ENCODE measurements around the gene SLC29A3. TPM values are rescaled to one million over a fixed set of nuclear protein-coding genes. Genes with fewer than 3 reads are reported as not detected.

SLC29A3 gene
- total RNA-seq, 2 donors from 2014 or later = 14.1 to 16.8 TPM

DNA sequence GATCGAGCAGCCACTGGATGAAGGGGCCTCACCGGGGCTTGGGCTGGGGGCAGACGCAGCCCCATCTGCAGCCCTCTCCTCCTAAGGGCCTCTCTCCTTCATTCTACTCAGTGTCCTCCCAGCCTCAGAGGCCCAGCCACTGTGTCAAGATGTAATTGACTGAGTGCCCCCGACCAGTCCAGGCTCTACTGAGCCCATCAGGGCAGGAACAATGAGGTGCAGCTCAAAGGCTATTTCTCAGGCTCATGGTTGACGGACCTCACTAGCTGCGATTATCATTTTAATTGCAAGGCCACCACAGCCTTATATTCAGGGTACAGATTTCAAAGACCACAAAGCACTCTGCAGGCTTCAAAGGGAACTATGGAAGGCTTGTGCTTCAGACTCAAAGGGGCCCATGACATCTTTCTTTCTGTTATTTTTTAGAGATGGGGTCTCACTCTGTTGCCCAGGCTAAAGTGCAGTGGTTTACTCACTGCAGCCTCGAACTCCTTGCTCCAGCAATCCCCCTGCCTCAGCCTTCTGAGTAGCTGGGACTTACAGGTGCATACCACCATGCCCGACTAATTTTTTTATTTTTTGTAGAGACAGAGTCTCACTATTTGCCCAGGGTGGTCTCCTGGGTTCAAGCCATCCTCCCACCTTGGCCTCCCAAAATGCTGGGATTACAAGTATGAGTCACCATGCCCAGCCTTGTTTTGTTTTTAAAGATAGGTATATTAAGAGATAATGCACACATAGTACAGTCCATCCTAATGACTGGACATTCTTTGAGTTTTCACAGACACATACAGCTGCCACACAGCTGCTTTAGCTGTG lies 23.7 kb downstream of the SLC29A3 start:
- TF ChIP-seq, protein P1, sequence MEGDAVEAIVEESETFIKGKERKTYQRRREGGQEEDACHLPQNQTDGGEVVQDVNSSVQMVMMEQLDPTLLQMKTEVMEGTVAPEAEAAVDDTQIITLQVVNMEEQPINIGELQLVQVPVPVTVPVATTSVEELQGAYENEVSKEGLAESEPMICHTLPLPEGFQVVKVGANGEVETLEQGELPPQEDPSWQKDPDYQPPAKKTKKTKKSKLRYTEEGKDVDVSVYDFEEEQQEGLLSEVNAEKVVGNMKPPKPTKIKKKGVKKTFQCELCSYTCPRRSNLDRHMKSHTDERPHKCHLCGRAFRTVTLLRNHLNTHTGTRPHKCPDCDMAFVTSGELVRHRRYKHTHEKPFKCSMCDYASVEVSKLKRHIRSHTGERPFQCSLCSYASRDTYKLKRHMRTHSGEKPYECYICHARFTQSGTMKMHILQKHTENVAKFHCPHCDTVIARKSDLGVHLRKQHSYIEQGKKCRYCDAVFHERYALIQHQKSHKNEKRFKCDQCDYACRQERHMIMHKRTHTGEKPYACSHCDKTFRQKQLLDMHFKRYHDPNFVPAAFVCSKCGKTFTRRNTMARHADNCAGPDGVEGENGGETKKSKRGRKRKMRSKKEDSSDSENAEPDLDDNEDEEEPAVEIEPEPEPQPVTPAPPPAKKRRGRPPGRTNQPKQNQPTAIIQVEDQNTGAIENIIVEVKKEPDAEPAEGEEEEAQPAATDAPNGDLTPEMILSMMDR (conservative IDR thresholded peaks at IDR 0.05) = no peak
- H3K36me3 Mint-ChIP-seq (ENCODE audit: low read depth) = peaks cover 10% of the 10 kb centered on the region
- H3K9me3 Mint-ChIP-seq = no peaks in the 10 kb centered on the region
- Histone ChIP-seq H3K27me3 (ENCODE audit: control insufficient read depth, insufficient read depth, low read length, poor library complexity, severe bottlenecking) (no peaks in the 10 kb centered on the region), H3K4me1 (ENCODE audit: control insufficient read depth, insufficient read depth, low read length) (no peaks in the 10 kb centered on the region), H3K4me3 (ENCODE audit: low read length) (no peak overlapping the region), H3K9me3 (ENCODE audit: control insufficient read depth, low read length) (no peaks in the 10 kb centered on the region), H3K9ac (ENCODE audit: extremely low read depth, low read length, poor library complexity, severe bottlenecking) (no peak overlapping the region), H3K27ac (ENCODE audit: low read depth, low read length) (peak overlapping the region; percentile 26), H3K36me3 (ENCODE audit: control insufficient read depth, insufficient read depth, low read length) (no peaks in the 10 kb centered on the region)
- H3K27ac Mint-ChIP-seq = no peak overlapping the region
- H3K4me3 Mint-ChIP-seq = no peak overlapping the region
- DNase-seq = no peak
- no peaks in the 10 kb centered on the region for H3K27me3 Mint-ChIP-seq (ENCODE audit: insufficient read depth)
- H3K4me1 Mint-ChIP-seq = peaks cover 25% of the 10 kb centered on the region
- 88 to 89% methylated on average over 5 to 8 of the region's 8 CpGs for WGBS, 2 experiments (ENCODE audit: insufficient coverage in 1 of 2, insufficient read length in 1 of 2)

DNA sequence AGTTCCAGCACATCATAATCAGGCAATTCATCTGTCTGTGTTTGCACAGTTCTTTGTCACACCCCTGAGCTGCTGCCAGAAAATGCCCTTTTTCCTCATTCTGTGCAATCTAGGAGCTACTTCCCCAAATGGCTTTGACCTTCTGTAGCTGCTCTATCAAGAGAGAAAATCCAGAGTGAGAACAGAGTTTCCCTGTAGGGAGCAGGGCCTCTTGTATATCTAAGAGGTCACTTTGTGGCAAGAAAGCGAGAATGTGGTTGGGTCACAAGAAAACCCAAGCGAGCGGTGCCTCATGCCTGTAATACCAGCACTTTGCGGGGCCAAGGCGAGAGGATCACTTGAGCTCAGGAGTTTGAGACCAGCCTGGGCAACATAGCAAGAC lies 24.3 kb downstream of the SLC29A3 start:
- Histone ChIP-seq H3K9ac (ENCODE audit: extremely low read depth, low read length, poor library complexity, severe bottlenecking) (no peak overlapping the region), H3K27ac (ENCODE audit: low read depth, low read length) (no peak overlapping the region), H3K9me3 (ENCODE audit: control insufficient read depth, low read length) (no peaks in the 10 kb centered on the region), H3K4me1 (ENCODE audit: control insufficient read depth, insufficient read depth, low read length) (no peaks in the 10 kb centered on the region), H3K27me3 (ENCODE audit: control insufficient read depth, insufficient read depth, low read length, poor library complexity, severe bottlenecking) (no peaks in the 10 kb centered on the region), H3K4me3 (ENCODE audit: low read length) (no peak overlapping the region), H3K36me3 (ENCODE audit: control insufficient read depth, insufficient read depth, low read length) (no peaks in the 10 kb centered on the region)
- Mint-ChIP-seq H3K4me3 (no peak overlapping the region), H3K9me3 (no peaks in the 10 kb centered on the region), H3K27me3 (ENCODE audit: insufficient read depth) (no peaks in the 10 kb centered on the region), H3K36me3 (ENCODE audit: low read depth) (peaks cover 12% of the 10 kb centered on the region), H3K27ac (no peak overlapping the region), H3K4me1 (peaks cover 29% of the 10 kb centered on the region)
- 94 to 98% methylated on average over 5 of the region's 5 CpGs for WGBS, 2 experiments (ENCODE audit: insufficient coverage in 1 of 2, insufficient read length in 1 of 2)
- TF ChIP-seq, protein P1 (conservative IDR thresholded peaks at IDR 0.05) = no peak
- DNase-seq = no peak

DNA sequence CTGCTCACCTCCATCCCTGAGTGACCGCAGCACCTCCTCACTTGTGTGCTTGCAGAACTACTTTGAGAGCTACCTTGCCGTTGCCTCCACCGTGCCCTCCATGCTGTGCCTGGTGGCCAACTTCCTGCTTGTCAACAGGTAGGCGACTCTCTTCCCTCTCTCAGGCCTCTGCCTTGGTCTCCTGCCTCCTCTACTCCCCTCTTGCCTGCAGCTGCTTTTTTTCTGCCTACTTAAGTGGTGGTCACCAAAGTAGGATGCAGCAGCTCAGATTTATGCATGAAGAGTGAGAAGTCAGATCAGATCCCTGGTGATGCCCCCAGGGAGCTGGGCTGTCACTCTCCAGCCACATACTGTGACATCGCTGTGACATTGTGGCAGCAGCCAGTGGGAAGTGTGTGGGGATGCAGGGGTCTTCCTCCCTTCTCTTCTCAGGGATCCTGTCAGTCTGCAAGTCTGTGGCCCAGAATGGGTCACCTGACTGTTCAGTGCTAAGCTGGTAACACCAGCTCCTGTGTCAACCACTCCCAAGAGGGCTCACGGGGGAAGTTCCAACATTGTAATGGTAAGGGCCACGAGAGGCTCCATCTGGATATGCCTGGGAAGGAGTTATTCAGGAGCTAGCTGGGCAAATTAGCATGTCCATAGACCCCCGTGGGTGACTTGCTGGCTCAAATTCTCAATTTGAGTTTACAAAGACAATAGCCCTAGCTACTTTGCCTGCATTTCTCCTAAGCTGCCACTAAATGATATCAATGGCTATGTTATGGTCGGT lies 25.3 kb downstream of the SLC29A3 start:
- DNase-seq = peak; percentile 84
- Histone ChIP-seq H3K27me3 (ENCODE audit: control insufficient read depth, insufficient read depth, low read length, poor library complexity, severe bottlenecking) (no peaks in the 10 kb centered on the region), H3K4me1 (ENCODE audit: control insufficient read depth, insufficient read depth, low read length) (no peaks in the 10 kb centered on the region), H3K27ac (ENCODE audit: low read depth, low read length) (peak overlapping the region; percentile 66), H3K36me3 (ENCODE audit: control insufficient read depth, insufficient read depth, low read length) (no peaks in the 10 kb centered on the region), H3K9ac (ENCODE audit: extremely low read depth, low read length, poor library complexity, severe bottlenecking) (no peak overlapping the region), H3K4me3 (ENCODE audit: low read length) (no peak overlapping the region), H3K9me3 (ENCODE audit: control insufficient read depth, low read length) (no peaks in the 10 kb centered on the region)
- peaks cover 26% of the 10 kb centered on the region for H3K4me1 Mint-ChIP-seq
- H3K27me3 Mint-ChIP-seq (ENCODE audit: insufficient read depth) = no peaks in the 10 kb centered on the region
- TF ChIP-seq, protein P1 (conservative IDR thresholded peaks at IDR 0.05) = no peak
- no peaks in the 10 kb centered on the region for H3K9me3 Mint-ChIP-seq
- peaks cover 16% of the 10 kb centered on the region for H3K36me3 Mint-ChIP-seq (ENCODE audit: low read depth)
- no peak overlapping the region for H3K4me3 Mint-ChIP-seq
- H3K27ac Mint-ChIP-seq = peak overlapping the region; percentile 69
- WGBS, 2 experiments (ENCODE audit: insufficient coverage in 1 of 2, insufficient read length in 1 of 2) = 66 to 69% methylated on average over 9 of the region's 9 CpGs

Data from endodermal cell (in vitro differentiated cells).